GM21723 (cell line): Measurements from ENCODE around the gene U2AF1L4.
"Not testable (repeated sequence)": the region's sequence is repeated elsewhere in the genome, so short reads cannot be mapped to it uniquely, and the experiment has no call there.

Experiments used
- ATAC-seq: cut with Tn5 transposase; IDR thresholded peaks from one replicate; pipeline ENCODE4 v1.9.1; 2021; ENCODE audit warnings: mild to moderate bottlenecking, moderate library complexity; ENCODE audit not compliant: unreplicated experiment

U2AF1L4 gene

DNA sequence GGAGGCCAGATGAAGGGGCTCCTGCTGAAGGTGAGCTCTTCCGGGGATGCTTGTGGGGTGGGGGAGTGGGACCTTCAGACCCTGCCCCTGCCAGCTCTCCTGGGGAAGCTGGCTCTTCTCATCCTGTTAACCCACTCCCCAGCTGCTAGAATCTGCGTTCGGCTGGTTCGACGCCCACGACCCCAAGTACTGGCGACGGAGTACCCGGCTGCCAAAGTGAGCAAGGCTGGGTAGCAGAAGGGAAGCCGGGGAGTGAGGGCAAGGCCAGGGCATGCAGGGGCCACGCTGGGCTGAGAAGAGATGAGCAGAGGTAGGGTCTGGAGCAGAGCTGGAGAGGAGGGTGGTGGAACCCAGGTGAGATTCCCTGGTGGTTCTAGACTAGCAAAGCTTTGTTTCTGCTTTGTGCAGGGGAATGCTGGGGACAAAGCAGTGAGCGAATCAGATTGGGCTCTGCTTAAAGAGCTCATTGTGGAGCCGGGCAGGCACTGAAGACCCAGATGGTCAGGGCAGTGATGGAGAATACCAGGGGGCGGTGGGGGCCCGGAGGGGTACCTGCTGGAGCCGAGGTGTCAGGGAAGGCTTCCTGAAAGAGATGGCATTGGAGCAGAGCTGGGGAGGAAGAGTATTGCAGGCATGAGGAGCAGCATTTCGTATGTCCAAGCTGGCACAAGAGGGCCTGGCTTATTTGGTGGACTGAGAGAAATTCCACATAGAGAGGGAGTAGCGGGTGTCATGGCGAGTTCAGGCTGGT, 17.1 kb downstream of the U2AF1L4 start:
- no peak for ATAC-seq

DNA sequence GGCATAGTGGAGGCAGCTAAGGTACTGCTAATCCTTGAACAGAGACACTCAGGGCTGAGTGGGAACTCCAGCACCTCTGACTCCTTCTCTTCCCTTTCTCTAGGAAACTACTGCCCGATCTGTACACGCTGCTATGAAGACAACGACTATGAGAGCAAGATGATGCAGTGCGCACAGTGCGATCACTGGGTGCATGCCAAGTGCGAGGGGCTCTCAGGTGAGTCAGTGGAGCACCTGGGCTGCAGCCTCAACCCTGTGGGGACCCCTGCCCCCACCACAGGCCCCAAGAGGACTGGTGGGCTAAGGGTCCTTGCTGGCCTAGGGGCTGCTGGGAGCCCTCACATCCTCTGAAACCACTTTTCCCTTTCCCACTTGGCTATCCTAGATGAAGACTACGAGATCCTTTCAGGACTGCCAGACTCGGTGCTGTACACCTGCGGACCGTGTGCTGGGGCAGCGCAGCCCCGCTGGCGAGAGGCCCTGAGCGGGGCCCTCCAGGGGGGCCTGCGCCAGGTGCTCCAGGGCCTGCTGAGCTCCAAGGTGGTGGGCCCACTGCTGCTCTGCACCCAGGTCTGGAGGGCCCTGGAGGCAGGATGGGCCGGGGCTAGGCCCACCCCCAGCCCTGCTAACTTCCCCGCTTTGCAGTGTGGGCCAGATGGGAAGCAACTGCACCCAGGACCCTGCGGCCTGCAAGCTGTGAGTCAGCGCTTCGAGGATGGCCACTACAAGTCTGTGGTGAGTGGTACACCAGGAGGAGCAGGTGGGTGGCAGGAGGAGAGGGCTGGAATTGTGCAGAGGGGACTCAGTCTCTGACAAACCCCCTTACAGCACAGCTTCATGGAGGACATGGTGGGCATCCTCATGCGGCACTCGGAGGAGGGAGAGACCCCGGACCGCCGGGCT, 17.9 kb downstream of the U2AF1L4 start:
- no peak for ATAC-seq

DNA sequence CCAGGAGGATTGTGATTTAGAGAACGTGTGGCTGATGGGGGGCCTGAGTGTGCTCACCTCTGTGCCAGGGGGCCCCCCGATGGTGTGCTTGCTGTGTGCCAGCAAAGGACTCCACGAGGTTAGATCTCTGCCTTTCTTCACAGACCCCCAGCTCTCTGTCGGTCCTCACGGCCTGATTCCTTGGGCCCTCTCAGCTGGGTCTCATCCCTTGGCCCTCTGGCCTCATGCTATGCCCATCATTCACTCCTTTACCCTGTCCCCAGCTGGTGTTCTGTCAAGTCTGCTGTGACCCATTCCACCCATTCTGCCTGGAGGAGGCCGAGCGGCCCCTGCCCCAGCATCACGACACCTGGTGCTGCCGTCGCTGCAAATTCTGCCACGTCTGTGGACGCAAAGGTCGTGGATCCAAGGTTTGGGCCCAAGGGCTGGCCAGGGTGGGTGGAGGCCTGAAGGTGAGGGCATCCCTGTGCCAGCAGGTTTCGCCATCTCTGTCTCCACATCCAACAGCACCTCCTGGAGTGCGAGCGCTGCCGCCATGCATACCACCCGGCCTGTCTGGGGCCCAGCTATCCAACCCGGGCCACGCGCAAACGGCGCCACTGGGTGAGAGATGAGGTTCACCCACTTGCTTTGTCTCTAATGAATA, 19.9 kb downstream of the U2AF1L4 start:
- ATAC-seq = no peak

DNA sequence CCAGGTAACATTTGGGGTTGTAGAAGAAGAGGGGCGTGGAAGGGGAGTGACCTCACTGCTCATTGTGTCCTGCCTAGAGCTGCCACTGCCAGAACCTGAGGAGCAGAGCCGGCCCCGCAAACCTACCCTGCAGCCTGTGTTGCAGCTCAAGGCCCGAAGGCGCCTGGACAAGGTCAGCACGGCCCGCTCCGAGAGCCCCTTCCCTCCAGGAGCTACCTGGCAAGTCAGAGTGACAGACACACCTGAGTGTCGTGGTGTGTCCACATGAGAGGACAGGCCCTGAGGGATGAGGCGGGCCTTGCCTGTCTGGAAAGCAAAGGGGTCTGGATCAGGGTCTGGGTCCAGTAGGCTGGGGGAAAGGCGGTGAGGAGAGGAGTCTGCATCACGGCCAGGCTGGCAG, 20.7 kb downstream of the U2AF1L4 start:
- ATAC-seq = no peak

DNA sequence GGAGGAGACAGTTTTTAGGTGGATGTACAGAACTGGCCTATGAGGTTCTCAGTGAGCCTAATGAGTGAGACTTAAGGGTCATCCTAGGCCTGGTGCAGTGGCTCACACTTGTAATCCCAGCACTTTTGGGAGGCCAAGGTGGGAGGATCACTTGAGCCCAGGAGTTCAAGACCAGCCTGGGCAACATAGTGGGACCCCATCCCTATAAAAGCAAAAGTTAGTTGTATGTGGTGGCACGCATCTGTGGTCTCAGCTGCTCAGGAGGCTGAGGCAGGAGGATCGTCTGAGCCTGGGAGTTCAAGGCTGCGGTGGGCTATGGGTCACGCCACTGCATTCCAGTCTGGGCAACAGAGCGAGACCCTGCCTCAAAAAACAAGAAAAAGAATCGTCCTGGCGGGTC, 21.1 kb downstream of the U2AF1L4 start:
- ATAC-seq = not testable (repeated sequence)

DNA sequence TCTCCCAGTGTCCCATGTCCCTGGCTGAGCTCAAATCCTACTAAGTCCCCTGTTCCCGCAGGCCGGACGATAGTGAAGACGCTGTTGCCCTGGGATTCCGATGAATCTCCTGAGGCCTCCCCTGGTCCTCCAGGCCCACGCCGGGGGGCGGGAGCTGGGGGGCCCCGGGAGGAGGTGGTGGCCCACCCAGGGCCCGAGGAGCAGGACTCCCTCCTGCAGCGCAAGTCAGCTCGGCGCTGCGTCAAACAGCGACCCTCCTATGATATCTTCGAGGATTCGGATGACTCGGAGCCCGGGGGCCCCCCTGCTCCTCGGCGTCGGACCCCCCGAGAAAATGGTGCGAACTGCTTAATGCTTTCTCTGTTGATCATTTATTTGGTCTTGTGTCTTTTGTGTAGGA, 21.5 kb downstream of the U2AF1L4 start:
- no peak for ATAC-seq

DNA sequence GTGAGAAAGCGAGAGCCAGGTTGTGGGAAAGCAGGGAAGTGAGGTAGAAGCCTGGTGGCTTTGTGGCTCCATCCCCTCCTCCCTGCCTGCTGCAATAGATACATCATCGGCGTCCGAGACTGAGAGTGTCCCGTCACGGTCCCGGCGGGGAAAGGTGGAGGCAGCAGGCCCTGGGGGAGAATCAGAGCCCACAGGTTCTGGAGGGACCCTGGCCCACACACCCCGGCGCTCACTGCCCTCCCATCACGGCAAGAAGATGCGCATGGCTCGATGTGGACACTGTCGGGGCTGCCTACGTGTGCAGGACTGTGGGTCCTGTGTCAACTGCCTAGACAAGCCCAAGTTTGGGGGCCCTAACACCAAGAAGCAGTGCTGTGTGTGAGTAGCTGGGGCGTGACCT, 22.3 kb downstream of the U2AF1L4 start:
- ATAC-seq = no peak

DNA sequence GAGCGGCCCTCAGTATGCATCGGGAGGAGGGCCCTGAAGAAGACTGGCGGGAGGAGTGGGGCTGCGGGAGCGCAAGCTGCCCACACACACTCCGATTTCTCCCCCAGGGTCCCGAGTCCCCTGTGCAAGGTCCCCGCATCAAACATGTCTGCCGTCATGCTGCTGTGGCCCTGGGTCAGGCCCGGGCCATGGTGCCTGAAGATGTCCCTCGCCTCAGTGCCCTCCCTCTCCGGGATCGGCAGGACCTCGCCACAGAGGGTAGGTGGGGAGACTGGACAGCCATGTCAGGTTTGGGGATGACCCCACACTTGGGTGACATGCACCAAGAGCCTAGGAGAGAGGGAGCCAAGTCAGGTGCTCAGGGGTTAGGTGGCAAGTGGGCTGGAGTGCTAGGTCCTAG, 22.8 kb downstream of the U2AF1L4 start:
- ATAC-seq = no peak

DNA sequence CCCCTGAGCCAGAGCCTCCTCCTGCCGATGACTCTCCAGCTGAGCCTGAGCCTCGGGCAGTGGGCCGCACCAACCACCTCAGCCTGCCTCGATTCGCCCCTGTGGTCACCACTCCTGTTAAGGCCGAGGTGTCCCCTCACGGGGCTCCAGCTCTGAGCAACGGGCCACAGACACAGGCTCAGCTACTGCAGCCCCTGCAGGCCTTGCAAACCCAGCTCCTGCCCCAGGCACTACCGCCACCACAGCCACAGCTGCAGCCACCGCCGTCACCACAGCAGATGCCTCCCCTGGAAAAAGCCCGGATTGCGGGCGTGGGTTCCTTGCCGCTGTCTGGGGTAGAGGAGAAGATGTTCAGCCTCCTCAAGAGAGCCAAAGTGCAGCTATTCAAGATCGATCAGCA, 23.8 kb downstream of the U2AF1L4 start:
- no peak for ATAC-seq

DNA sequence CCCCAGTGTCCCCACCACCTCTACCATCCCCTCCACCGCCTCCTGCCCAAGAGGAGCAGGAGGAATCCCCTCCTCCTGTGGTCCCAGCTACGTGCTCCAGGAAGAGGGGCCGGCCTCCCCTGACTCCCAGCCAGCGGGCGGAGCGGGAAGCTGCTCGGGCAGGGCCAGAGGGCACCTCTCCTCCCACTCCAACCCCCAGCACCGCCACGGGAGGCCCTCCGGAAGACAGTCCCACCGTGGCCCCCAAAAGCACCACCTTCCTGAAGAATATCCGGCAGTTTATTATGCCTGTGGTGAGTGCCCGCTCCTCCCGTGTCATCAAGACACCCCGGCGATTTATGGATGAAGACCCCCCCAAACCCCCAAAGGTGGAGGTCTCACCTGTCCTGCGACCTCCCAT, 24.6 kb downstream of the U2AF1L4 start:
- ATAC-seq = no peak

DNA sequence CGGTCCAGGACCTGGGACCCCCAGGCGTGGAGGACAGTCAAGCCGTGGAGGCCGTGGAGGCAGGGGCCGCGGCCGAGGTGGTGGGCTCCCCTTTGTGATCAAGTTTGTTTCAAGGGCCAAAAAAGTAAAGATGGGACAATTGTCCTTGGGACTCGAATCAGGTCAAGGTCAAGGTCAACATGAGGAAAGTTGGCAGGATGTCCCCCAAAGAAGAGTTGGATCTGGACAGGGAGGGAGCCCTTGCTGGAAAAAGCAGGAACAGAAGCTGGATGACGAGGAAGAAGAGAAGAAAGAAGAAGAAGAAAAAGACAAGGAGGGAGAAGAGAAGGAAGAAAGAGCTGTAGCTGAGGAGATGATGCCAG, 25.1 kb downstream of the U2AF1L4 start:
- ATAC-seq = no peak

DNA sequence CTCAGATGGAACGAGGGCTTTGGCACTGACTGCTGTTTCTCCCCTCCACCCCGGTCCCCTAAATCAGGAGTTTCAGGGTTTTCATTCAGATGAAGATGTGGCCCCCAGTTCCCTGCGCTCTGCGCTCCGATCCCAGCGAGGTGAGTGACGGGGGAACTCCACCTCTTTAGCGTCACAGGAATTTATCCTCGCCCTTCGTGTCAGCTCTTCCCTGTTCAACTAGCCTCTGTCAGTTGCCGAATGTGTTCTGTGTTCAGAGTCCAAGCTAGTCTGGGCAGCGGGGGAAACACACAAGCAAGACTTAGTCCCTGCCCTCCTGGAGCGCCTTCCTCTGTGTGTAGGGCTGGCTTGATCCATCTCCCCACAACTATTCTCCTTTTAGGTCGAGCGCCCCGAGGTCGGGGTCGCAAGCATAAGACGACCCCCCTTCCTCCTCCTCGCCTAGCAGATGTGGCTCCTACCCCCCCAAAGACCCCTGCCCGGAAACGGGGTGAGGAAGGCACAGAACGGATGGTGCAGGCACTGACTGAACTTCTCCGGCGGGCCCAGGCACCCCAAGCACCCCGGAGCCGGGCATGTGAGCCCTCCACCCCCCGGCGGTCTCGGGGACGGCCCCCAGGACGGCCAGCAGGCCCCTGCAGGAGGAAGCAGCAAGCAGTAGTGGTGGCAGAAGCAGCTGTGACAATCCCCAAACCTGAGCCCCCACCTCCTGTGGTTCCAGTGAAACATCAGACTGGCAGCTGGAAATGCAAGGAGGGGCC, 25.6 kb downstream of the U2AF1L4 start:
- ATAC-seq = no peak

DNA sequence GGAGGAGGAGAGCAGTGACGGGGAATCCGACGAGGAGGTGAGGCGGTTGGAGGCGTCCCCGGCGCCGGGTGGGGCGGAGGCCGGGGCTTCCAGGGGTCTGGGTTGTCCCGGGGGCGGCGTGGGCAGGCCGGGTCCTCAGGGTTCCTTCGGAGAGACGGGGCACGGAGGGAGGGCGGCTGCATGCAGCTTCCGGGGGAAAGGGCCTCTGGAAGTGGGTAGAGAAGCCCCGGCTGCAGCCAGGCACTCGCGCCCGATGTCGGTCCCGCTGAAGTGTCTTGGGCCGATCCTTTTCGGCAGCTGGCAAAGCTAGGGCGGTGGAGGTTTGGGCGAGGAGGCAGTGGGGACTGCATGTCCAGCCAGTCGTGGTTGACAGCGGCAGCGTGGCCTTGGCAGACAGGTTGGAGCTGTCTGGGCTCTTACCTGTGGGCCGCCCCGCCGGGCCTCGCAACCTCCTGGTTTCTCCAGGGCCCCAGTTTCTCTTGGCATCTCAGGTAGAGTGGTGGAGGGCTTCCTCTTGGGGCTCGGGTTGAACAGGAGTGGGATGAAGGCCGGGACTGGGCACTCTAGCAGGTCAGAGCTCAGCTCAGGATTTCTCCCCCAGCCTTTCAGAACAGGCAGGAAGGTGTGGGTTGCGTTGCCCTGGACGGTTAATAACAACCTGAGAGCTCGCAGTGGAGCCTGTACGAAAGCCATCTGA, 26.7 kb downstream of the U2AF1L4 start:
- ATAC-seq = peak; percentile 1

DNA sequence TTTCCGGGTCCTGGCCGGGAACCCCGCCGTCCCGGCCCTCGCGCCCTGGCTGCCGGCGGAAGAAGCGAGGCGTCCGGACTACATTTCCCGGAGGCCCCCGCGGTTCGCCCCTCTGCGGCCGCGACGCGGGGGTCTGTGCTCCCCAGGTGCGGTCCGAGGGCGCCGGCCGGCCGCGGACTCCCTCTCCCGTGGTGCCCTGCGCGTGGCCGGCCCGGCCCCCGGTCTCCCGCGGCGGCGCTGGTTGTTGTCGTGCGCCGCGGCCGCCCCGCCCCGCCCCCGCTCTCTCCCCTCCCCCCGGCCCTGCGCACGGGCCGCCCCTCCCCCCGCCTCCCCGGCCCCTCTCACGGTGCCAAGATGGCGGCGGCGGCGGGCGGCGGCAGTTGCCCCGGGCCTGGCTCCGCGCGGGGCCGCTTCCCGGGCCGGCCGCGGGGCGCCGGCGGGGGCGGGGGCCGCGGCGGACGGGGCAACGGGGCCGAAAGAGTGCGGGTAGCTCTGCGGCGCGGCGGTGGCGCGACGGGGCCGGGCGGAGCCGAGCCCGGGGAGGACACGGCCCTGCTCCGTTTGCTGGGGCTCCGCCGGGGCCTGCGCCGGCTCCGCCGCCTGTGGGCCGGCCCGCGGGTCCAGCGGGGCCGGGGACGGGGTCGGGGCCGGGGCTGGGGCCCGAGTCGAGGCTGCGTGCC, 27.4 kb downstream of the U2AF1L4 start, which contains the start of gene KMT2B:
TSS of gene KMT2B (plus strand) at position 339 of the 680 bp plus-strand sequence. CDS start at position 355, 16 bp downstream.
- ATAC-seq = peak; percentile 39

DNA sequence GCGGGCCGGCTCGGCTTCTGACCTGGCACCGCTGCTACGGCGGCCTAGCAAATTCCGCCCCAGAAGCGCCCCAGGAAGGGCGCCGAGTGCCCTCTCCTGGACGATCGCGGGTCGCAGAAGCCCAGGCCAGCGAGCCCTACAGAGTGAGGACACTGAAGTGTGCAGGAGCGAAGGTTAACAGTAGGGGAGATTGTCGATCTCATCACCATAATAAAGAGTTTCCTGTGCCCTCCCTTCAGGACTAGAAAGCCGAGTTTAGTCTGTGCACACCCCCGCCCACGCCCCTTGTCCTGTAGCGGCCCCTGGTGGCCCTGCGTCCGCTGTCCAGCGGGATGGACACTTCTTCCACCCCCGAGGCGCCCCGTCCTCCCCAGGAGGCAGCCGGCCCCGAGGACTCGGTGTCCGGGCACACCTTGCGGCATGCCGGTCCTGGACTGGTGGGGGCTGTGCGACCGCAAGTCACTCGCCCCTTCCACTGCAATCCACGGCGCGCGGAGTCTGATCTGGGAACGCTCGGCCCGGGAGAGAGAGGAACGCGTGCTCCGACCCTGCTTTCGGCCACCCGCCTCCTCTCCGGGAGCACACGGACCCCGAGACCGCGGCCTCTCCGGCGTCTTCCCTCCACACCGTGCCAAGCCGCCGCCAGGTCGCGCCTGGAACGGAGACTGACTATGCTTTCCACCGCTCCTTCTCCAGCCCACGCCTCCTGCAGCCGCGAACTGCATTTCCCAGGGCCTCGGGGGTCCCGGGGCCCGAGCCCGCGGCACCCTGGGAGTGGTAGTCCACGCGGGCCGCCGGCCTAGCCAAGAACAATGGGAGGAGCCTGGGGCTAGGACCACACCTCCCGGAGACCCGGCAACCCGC, 28.2 kb downstream of the U2AF1L4 start:
- peak; percentile 51 for ATAC-seq

DNA sequence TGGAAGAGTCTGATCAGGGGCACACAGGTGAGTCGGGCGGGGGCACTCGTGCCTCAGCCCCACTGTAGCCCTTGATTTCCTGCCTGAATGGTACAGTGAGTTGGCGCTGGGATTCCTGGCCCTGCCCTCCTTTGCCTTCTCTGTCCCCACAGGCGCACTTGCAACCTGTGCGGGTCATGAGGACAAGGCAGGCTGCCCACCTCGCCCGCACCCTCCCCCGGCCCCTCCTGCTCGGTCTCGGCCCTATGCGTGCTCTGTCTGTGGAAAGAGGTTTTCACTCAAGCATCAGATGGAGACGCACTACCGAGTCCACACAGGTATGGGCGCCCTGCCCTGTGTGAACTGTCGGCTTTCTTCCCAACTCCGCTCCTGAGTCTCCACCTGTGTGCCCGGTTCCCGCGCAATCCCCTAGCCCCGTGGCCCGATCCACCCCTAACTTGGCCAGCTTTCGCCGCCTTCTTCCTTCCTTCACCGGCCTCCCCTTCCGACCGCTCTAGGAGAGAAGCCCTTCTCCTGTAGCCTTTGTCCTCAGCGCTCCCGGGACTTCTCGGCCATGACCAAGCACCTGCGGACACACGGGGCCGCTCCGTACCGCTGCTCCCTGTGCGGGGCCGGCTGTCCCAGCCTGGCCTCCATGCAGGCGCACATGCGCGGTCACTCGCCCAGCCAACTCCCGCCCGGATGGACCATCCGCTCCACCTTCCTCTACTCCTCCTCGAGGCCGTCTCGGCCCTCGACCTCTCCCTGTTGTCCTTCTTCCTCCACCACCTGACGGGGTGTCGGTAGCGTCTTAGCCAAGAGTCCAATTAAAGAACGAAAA, 29.0 kb downstream of the U2AF1L4 start:
- ATAC-seq = peak; percentile 2

DNA sequence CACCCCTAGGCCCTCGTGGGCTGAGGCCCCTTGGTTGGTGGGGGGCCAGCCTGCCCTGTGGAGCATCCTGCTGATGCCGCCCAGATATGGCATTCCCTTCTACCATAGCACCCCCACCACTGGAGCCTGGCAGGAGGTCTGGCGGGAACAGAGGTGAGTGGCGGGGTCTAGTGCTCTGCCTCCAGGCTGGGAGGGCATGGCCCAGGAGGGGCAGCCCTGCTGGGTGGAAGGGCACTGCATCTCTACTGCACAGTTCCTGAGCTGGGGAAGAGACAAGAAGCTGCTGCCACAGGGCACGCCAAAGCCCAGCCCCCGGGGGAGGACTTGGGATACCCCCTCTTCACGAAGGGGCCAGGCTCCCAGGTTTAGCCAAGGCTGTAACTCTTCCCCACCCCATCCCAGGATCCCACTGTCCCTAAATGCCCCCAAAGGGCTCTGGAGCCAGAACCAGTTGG, 29.8 kb downstream of the U2AF1L4 start:
- no peak for ATAC-seq
